IPS-NIHi11 (cell line): ENCODE measurements around the gene COL9A2.

Source experiments
- DNase-seq: peaks from one replicate; pipeline ENCODE4 v3.0.0; 2012; ENCODE audit warnings: mixed read lengths, low spot score

Gene COL9A2

DNA sequence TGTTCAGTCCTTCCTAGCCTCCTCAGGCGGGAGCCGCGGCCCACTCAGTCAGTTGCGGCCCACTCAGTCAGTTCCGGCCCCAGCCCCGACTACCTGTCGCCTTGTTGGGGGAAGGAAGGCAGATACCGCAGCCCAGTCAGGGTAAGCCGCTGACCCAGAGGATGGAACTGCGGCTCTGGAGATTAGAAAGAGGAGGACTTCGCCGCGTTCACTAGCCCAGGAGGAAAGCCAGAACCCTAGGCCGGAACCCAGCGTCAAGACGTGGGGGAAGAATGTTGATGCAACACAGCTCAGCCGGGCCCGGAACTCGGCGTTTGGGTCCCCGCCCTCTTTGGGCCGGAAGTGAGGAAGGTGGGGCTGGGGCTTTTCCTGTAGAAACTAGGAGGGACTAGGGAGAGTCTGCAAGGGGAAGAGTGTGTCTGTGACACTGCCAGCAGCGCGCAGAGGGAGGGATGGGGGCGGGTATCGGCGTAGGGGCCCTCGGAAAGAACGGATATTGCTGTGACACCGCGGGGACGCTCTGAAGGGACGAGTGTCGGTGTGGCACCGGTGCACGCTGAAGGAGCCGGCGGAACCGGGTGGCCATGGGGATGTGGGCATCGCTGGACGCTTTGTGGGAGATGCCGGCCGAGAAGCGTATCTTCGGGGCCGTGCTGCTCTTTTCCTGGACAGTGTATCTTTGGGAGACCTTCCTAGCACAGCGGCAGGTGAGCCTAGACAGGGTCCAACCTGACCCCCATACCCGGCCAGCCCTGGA is 59.2 kb downstream of the COL9A2 start, which contains the start of gene ZMPSTE24:
Gene ZMPSTE24, plus strand, starts transcription at position 549 of the 757 bp plus-strand sequence. Its CDS starts 36 bp downstream, at position 585.
- DNase-seq: peak; percentile 89

DNA sequence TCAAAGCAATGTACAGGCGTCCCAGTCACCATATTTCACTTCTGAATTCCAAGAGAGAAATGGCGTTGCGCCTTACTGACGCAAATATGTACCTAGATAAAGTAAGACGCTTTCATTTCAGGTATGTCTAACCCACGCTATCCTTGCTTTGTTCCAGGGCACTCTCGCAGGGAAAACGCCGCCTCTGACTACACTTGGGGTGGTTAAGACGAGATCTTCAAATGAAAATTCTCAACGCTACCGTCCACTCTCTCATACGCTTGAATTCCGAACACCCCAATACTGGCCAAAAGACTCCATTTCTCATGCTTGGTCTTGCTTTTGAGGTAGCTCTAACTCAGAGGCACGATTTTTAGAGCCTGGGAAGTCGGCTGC is 59.8 kb downstream of the COL9A2 start:
- DNase-seq: no peak

- DNase-seq: no peak
Observed at GRCh38 chr1:40256401-40257084, 60.5 kb downstream of the COL9A2 start.

DNA sequence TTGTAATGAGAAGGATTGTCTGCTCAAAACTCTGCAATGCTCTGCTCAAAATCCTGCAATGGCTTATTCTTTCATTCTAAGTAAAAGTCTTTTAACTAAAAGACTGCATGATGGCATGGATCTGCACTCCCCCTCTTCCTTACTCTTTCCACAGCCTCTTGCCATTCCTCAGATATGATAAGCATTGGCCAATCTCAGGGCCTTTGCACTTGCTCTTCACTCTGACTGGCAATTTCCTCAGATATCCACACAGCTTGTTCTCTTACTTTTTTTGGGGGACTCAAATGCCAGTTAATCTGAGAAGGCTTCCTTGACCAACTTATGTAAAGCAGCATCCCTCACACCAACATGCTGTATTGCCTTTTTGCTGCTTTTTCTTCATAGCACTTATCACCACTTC is 61.9 kb downstream of the COL9A2 start:
- DNase-seq: no peak

DNA sequence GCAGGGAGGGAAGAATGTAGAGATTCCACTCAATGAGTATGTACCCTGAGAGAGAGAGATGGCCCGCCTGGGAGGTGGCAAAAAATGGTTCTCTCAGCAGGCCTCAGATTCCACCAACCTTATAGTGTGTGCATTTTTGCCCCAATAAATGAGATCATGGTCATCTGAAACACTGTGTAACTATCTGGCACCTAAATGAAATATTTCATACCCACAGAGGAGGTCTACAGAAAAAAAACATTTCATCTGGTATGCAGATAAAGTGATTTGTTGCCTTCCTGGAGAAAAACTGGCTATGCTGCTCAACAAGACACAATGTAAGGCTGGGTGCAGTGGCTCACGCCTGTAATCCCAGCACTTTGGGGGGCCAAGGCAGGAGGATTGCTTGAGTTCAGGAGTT is 64.5 kb downstream of the COL9A2 start:
- no peak for DNase-seq

DNA sequence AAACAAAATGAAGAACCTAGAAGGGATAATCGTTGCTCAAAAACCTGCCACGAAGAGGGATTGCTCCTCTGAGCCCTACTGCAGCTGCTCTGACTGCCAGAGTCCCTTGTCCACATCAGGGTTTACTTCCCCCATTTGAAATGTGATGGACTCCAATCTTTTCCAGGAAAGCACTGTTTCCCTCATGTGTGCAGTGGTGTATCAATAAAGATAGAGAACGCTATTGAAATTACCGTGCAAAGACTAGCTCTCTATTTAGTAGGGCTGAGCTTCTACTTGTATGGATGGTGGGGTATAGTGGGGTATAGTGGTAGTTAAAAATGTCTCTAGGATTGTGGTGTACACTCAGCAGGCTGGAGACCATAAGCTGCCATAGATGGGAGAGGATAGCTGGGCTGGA is 65.6 kb downstream of the COL9A2 start:
- no peak for DNase-seq
